ENCODE results near the gene GYS1.
"Not testable (repeated sequence)": the region's sequence is repeated elsewhere in the genome, so short reads cannot be mapped to it uniquely, and the experiment has no call there.

The GYS1 gene

GRCh38 chr19:48993175-48994034, at the start of gene GYS1, which contains the start of gene RUVBL2:
Gene GYS1, minus strand, starts transcription at chr19:48993309. Its CDS starts 197 bp downstream, at chr19:48993112.
Gene RUVBL2, plus strand, starts transcription at chr19:48993887. Its CDS starts 25 bp downstream, at chr19:48993912.
- DNase-seq = peak; percentile 99

DNA sequence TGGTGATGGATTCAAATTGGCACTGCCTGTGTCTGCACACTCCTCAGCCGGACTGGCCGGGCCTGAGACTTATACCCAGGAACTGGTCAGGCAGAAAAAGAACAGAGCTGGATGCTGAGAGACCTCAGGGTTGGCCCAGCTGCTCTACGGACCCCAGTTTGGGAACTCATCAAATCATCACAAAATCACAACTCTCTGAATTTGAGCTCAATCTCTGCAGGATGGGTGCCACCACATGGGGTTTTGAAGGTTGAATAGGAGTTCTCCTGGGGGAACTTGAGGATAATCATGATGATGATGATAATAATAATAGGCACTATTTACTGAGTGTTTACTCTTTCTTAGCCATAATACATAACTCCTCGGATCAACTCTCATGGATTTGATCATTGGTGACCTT, 49.6 kb upstream of the GYS1 start:
- not testable (repeated sequence) for DNase-seq

DNA sequence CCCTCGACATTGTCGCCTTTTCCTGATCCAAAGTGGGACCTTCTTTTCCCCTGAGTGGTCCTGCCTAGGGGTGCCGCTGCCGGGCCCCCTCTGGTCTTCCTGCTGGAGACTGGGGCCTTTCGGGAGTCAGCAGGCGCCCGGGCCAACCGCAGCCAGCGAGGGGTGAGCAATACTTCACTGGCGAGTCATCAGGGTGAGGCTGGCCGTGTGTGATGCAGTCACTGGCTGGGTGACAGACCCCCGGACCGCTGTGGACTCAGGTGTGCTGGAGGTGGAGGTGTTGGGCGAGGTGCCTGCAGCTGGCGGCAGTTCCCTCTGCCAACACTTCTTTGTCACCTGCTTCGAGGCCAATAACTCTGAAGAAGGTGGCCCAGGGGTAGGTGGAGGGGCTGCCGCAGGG, 49.1 kb upstream of the GYS1 start:
- DNase-seq = no peak

DNA sequence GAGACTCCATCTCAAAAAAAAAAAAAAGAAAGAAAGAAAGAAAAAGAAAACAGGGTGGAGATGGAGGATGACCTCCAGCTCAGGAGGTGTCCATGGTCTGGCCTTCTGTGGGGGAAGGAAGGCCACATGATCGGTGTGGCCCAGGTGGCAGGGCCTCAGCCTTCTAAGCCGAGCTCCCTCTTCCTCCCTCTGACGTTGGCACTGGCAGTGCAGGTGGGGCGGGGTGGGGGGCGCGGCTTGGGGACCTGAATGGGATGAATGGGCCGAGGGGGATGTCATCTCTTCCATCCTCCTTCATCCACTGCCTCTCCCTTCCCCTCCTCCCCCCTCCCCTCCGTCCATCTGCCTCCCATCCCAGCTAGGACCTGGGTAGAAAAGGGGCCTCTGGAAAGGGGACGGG, 46.6 kb upstream of the GYS1 start:
- not testable (repeated sequence) for DNase-seq

- DNase-seq = not testable (repeated sequence)
Observed at GRCh38 chr19:49038557-49039276, 45.6 kb upstream of the GYS1 start.

DNA sequence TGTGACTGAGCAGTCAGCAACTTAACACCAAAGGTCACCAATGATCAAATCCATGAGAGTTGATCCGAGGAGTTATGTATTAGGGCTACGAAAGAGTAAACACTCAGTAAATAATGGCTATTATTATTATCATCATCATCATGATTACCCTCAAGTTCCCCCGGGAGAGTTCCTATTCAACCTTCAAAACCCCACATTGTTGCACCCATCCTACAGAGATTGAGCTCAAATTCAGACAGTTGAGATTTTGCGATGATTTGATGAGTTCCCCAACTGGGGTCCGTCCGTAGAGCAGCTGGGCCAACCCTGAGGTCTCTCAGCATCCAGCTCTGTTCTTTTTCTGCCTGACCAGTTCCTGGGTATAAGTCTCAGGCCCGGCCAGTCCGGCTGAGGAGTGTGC, 45.0 kb upstream of the GYS1 start:
- not testable (repeated sequence) for DNase-seq

- DNase-seq = not testable (repeated sequence)
Observed at GRCh38 chr19:49036815-49037214, 43.7 kb upstream of the GYS1 start, which contains the start of gene CGB1. Gene CGB1, minus strand, starts transcription at chr19:49036895. Its CDS starts 184 bp downstream, at chr19:49036711.

- DNase-seq = peak; percentile 37 to 38
Observed at GRCh38 chr19:49031642-49032301, 38.7 kb upstream of the GYS1 start, which contains the start of gene CGB2. Gene CGB2, plus strand, starts transcription at chr19:49031890. Its CDS starts 206 bp downstream, at chr19:49032096.

GRCh38 chr19:49030323-49030722, 37.2 kb upstream of the GYS1 start:
- not testable (repeated sequence) for DNase-seq

- DNase-seq = not testable (repeated sequence)
Observed at GRCh38 chr19:49029749-49030148, 36.6 kb upstream of the GYS1 start.

GRCh38 chr19:49028686-49029085, 35.6 kb upstream of the GYS1 start:
- DNase-seq = not testable (repeated sequence)

DNA sequence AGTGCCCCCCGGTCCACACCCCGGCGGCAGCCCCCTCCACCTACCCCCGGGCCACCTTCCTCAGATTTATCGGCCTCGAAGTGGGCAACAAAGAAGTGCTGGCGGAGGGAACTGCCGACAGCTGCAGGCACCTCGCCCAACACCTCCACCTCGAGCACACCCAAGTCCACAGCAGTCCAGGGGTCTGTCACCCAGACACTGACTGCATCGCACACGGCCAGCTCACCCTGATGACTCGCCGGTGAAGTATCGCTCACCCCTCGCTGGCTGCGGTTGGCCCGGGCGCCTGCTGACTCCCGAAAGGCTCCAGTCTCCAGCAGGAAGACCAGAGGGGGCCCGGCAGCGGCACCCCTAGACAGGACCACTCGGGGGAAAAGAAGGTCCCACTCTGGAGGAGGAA, 32.5 kb upstream of the GYS1 start:
- not testable (repeated sequence) for DNase-seq

DNA sequence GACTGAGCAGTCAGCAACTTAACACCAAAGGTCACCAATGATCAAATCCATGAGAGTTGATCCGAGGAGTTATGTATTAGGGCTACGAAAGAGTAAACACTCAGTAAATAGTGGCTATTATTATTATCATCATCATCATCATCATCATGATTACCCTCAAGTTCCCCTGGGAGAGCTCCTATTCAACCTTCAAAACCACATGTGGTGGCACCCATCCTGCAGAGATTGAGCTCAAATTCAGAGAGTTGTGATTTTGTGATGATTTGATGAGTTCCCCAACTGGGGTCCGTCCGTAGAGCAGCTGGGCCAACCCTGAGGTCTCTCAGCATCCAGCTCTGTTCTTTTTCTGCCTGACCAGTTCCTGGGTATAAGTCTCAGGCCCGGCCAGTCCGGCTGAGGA, 32.0 kb upstream of the GYS1 start:
- DNase-seq = not testable (repeated sequence)

DNA sequence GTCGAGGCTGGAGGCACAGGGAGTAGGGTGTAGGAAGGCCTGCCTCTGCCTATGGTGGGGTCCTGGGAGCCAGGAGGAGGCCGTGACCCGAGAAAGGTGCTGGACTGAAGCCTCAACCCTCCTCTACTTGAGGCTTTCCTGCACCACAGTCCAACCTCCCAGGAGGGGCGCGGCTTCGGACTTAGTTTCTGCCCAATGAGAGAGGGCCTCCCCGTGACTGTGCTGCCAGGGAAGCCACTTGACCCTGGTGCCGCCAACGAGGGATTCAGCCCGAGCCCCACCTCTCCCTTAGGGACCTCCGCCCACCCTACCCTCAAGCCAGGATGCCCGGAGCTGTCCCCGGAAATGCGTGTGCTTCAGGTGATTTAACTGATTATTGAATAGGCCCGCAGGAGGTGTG, 31.1 kb upstream of the GYS1 start, which contains the start of gene CGB3:
CGB3 (minus strand) TSS at position 101 of the 400 bp plus-strand sequence. CDS start 362 bp downstream, outside the sequence.
- DNase-seq = not testable (repeated sequence)

DNA sequence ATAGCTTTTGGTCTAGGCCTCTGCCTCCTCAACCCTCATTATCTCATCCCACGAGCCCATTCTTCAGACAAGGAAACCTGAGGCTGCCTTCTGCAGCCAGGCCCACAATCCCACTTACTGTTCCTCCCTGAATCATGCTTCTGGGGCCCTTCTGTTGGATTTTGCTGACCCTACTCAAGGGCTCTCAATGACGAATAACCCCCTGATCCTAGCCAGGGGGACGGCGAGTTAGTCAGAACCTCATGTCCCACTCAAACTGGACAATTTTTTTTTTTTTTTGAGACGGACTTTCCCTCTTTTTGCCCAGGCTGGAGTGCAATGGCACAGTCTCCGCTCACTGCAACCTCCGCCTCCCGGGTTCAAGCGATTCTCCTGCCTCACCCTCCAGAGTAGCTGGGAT, 29.0 kb upstream of the GYS1 start:
- no peak for DNase-seq

- DNase-seq = no peak
Observed at GRCh38 chr19:49020931-49021895, 28.1 kb upstream of the GYS1 start.

DNA sequence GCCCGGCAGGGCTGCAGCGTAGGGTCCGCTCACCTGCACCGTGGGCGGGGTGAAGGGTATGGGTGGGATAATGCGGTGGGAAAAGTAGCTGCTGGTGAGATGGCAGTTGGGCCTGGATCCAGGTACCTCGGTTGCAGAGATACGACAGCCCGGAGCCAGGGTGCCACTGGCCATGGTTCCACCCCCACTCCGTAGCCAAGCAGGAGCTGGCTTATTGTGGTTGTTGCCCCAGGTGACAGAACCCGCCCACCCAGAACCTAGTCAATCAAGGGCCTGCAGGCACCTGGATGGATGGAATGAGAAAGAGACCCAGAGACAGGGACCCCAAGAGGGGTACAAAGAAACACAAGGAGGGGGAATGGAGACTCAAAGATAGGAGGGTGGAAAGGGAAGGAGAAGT, 27.2 kb upstream of the GYS1 start:
- DNase-seq = no peak

GRCh38 chr19:49019242-49019932, 26.3 kb upstream of the GYS1 start:
- DNase-seq = peak; percentile 52 to 66

GRCh38 chr19:49018388-49019241, 25.5 kb upstream of the GYS1 start:
- DNase-seq = not testable (repeated sequence)

Data from stimulated activated CD4-positive, alpha-beta T cell treated with anti-CD3 and anti-CD28 coated beads, Interleukin-4, amount 100 ng/mL, for 4 hours (primary cell).